ENCODE data around the gene MAB21L4.
"Not testable (repeated sequence)": the region's sequence is repeated elsewhere in the genome, so short reads cannot be mapped to it uniquely, and the experiment has no call there.

The MAB21L4 gene

DNA sequence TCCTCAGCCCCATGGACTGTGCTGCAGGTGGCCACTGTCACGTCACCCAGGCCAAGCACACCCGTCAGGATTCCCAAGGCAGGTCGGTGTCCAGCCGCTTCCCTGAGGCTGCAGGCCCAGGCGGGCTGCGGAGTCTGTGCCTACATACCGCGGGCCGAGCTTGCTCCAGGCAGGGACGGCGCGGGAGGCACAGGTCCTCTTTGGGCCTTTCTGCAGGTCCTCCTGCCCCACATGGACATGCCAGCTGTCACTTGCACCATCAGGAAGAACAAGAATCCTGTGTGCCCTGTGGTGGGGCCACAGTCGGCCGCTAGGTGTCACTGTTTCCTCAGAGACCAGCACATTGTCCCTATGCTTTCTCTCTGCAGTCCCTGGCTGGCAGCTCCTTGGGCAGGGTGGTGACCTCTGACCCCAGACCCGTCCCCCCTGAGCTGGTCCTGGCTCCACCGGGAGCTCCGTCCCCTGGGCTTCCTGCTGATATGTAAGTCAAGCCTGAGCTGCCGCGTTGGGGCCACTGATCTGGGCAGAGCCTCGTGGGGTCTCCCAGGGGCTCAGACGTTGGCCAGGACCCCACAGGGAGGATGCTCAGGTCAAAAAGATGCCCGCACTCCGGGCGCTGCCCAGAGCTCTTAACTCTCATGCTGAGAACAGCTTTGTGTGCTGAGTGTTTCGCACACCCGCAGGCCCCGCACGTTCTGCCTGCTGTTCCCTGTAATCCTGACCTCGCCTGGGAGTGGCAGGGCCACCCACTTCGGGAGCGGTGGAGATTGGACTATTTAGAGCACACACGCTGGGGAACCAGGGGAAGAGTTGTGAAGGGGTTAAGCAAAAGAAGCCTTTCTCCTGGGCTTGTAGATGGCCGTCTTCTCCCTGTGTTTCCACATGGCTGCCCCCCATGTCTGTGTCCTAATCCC, 44.6 kb downstream of the MAB21L4 start:
- TF ChIP-seq CTCF (IDR thresholded peaks at IDR 0.05; ENCODE audit: low read depth, low read length), result peak; percentile 94
- in situ Hi-C loops (cut with HindIII; ENCODE audit: low sequenced_read_pairs), result no loop called here
- H3K4me3 ChIP-seq (ENCODE audit: low read depth, low read length), result no peak overlapping the region
- peak; percentile 74 for DNase-seq (ENCODE audit: low read depth, low spot score)

GRCh38 chr2:240850756-240851077, 45.2 kb downstream of the MAB21L4 start:
- TF ChIP-seq CTCF (IDR thresholded peaks at IDR 0.05; ENCODE audit: low read depth, low read length), result no peak
- H3K4me3 ChIP-seq (ENCODE audit: low read depth, low read length), result no peak overlapping the region
- DNase-seq (ENCODE audit: low read depth, low spot score), result no peak
- in situ Hi-C loops (cut with HindIII; ENCODE audit: low sequenced_read_pairs), result no loop called here

DNA sequence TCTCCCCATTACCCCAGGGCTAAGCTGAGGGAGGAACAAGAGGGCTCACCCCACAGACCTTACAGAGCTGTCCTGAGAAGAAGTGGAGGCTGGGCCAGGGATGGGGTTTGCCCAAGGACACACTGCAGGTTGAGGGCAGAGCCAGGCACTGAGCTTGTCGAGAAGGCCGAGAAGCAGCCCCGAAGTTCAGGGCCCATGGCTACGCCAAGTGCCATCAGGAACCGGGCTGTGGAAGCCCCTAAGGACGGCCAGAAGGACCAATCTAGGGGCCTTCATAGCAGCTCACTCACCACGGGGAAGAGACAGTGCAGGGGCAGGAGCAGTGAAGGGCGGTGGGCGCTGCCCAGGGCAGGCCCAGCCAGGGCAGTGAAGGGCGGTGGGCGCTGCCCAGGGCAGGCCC, 45.9 kb downstream of the MAB21L4 start:
- no peak for TF ChIP-seq CTCF (IDR thresholded peaks at IDR 0.05; ENCODE audit: low read depth, low read length)
- H3K4me3 ChIP-seq (ENCODE audit: low read depth, low read length), result no peak overlapping the region
- DNase-seq (ENCODE audit: low read depth, low spot score), result no peak
- in situ Hi-C loops (cut with HindIII; ENCODE audit: low sequenced_read_pairs), result no loop called here

GRCh38 chr2:240848900-240849680, 46.9 kb downstream of the MAB21L4 start:
- no peak for TF ChIP-seq CTCF (IDR thresholded peaks at IDR 0.05; ENCODE audit: low read depth, low read length)
- in situ Hi-C loops (cut with HindIII; ENCODE audit: low sequenced_read_pairs), result no loop called here
- H3K4me3 ChIP-seq (ENCODE audit: low read depth, low read length), result no peak overlapping the region
- no peak for DNase-seq (ENCODE audit: low read depth, low spot score)

GRCh38 chr2:240847817-240848216, 48.1 kb downstream of the MAB21L4 start:
- in situ Hi-C loops (cut with HindIII; ENCODE audit: low sequenced_read_pairs), result no loop called here
- no peak for DNase-seq (ENCODE audit: low read depth, low spot score)
- H3K4me3 ChIP-seq (ENCODE audit: low read depth, low read length), result no peak overlapping the region
- no peak for TF ChIP-seq CTCF (IDR thresholded peaks at IDR 0.05; ENCODE audit: low read depth, low read length)

DNA sequence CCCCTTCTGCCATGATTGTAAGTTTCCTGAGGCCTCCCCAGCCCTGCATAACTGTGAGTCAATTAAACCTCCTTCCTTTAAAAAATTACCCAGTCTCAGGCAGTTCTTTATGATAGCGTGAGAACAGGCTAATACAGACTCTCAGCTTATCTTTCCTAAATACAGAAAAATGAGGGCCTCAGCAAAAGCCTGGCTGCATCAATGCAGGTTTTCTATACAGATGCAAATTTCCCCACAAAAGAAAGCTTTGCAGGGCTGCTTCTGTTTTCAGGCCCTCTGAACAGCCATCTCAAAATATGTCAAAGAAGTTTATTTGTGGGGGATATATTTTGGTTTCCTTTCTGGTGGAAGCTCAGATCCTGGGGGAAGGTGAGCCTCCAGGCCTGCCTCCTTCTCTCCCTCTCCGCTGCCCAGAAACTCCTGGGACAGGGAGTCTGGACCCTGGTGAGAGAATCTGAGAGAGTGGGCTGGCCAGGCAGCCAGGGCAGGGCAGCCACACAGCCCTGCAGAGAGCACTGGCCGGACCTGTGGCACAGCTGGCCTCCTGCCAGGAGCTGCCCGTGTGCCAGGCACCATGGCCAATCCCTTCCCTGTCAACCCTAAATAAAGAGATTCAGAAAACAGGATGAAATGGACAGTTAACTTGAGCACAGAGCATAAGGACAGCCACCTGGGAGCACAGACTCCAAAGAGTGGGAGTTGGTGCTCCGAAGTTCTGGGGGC, 48.9 kb downstream of the MAB21L4 start:
- DNase-seq (ENCODE audit: low read depth, low spot score), result no peak
- TF ChIP-seq CTCF (IDR thresholded peaks at IDR 0.05; ENCODE audit: low read depth, low read length), result no peak
- no peak overlapping the region for H3K4me3 ChIP-seq (ENCODE audit: low read depth, low read length)
- in situ Hi-C loops (cut with HindIII; ENCODE audit: low sequenced_read_pairs), result no loop called here

DNA sequence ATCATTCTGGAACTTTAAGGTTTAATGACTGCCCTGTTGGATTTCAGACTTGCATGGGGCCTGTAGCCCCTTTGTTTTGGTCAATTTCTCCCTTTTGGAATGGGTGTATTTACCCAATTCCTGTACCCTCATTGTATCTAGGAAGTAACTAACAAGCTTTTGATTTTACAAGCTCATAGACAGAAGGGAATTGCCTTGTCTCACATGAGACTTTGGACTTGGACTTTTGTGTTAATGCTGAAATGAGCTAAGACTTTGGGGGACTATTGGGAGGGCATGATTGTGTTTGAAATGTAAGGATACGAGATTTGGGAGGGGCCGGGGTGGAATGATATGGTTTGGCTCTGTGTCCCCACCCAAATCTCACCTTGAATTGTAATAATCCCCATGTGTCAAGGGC, 49.6 kb downstream of the MAB21L4 start:
- DNase-seq (ENCODE audit: low read depth, low spot score); H3K4me3 ChIP-seq (ENCODE audit: low read depth, low read length); in situ Hi-C loops (cut with HindIII; ENCODE audit: low sequenced_read_pairs): not testable (repeated sequence)

All from astrocyte of the spinal cord (primary cell).